Neural progenitor cell (in vitro differentiated cells): ENCODE measurements around the gene HTT.

Source experiments
- CTCF ChIP-seq: fragments of 200-600 bp; sonication (generic); IDR thresholded peaks from 2 replicates; pipeline ENCODE4 v1.5.1; 2017; ENCODE audit warnings: antibody characterized with exemption, mild to moderate bottlenecking
- EZH2 ChIP-seq: fragments of 200-600 bp; sonication (generic); IDR thresholded peaks from 2 replicates; pipeline ENCODE4 v1.6.1; 2017; ENCODE audit warnings: antibody characterized with exemption, mild to moderate bottlenecking, moderate library complexity

GRCh38 chr4:3290476-3290875 lies 216.0 kb downstream of the HTT start:
- TF ChIP-seq CTCF (no peak), EZH2 (no peak)
